Measurements from ENCODE around the gene SH3BGRL2. TPM values are rescaled to one million over a fixed set of nuclear protein-coding genes. Genes with fewer than 3 reads are reported as not detected.

SH3BGRL2 gene
- total and polyA plus RNA-seq, 7 donors, result 16.0 to 115 (median 30.6) TPM

DNA sequence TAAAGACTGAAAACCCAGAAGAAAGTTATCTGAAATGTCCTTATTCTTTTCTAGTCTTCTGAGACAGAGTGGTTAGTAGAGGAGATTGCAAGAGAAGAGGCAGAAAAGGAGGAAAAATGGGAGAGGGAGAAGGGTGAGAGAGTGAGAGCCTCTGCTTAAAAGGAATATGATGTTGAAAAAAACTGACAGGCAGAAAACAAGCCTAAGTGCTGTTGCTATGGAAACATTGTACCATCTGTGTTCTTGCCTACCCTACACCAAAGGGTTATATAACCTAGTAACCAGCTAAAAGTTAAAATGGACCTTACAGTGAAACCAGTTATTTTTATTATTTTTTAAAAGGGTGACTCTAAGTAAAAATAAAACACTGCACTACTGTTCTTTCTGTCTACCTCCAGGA is 28.3 kb upstream of the SH3BGRL2 start:
- no peak overlapping the region for H3K27ac ChIP-seq
- H3K9me3 ChIP-seq, result no peaks in the 10 kb centered on the region
- H3K36me3 ChIP-seq, result no peaks in the 10 kb centered on the region
- H3K4me1 ChIP-seq, result peaks cover 0 to 6% (median 0%) of the 10 kb centered on the region in 4 donors
- intact Hi-C loops (cut with DNase I), result no loop called here
- no peaks in the 10 kb centered on the region for H3K27me3 ChIP-seq
- DNase-seq, result no peak
- TF ChIP-seq POLR2A (IDR thresholded peaks at IDR 0.05), result no peak
- TF ChIP-seq, protein P1, sequence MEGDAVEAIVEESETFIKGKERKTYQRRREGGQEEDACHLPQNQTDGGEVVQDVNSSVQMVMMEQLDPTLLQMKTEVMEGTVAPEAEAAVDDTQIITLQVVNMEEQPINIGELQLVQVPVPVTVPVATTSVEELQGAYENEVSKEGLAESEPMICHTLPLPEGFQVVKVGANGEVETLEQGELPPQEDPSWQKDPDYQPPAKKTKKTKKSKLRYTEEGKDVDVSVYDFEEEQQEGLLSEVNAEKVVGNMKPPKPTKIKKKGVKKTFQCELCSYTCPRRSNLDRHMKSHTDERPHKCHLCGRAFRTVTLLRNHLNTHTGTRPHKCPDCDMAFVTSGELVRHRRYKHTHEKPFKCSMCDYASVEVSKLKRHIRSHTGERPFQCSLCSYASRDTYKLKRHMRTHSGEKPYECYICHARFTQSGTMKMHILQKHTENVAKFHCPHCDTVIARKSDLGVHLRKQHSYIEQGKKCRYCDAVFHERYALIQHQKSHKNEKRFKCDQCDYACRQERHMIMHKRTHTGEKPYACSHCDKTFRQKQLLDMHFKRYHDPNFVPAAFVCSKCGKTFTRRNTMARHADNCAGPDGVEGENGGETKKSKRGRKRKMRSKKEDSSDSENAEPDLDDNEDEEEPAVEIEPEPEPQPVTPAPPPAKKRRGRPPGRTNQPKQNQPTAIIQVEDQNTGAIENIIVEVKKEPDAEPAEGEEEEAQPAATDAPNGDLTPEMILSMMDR (IDR thresholded peaks at IDR 0.05), result no peak
- H3K4me3 ChIP-seq, result no peak overlapping the region

DNA sequence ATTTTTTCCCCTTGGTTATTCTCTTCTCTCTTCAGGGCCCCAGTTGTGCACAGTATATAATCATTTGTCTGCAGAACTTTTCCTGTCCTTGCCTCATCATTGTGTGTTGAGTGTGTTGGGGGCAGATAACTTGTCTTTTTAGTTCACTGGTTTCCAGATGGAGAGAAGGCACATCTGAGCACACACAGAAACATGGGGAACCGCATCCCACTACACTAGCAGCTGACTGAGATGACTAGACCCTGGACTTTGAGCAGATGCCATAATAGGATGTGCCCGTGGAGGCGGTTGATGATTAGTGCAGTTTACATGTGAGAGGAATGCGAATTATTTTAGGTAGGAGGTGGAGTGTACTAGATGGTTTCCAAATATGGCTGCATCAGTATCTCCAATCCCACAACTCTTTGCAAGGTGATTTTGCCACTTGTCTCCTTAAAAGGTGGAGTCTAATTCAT is 26.5 kb upstream of the SH3BGRL2 start:
- DNase-seq, result no peak
- no peaks in the 10 kb centered on the region for H3K27me3 ChIP-seq
- H3K36me3 ChIP-seq, result no peaks in the 10 kb centered on the region
- H3K4me1 ChIP-seq, result peaks cover 0 to 6% (median 0%) of the 10 kb centered on the region in 4 donors
- no peak for TF ChIP-seq POLR2AphosphoS5 (IDR thresholded peaks at IDR 0.05)
- TF ChIP-seq EP300 (IDR thresholded peaks at IDR 0.05), result no peak
- no peak for TF ChIP-seq POLR2A (IDR thresholded peaks at IDR 0.05)
- TF ChIP-seq, protein P1 (IDR thresholded peaks at IDR 0.05), result no peak
- 30 to 76% methylated on average over 4 of the region's 4 CpGs for WGBS, 2 donors
- intact Hi-C loops (cut with DNase I), result no loop called here
- H3K4me3 ChIP-seq, result no peak overlapping the region
- no peak overlapping the region for H3K27ac ChIP-seq
- no peaks in the 10 kb centered on the region for H3K9me3 ChIP-seq

DNA sequence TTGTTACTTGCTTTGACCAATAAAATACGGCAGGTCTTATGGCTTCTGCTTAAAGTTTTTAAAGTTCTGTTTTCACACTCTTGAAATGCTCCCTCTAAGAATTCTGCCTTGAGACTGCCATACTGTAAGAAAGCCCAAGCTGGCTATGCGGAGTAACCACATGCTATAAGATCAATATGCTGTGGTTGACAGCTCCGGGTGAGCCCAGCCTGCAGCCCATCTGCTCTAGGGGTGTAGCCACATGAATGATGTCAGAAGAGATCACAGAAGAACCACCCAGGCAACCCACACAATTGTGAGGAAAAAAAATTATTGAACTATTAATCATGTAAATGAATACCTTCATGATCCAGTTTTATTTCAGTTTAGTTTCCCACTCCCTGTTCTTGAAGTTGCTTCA is 26.1 kb upstream of the SH3BGRL2 start:
- H3K4me1 ChIP-seq, result peaks cover 0 to 6% (median 0%) of the 10 kb centered on the region in 4 donors
- H3K36me3 ChIP-seq, result no peaks in the 10 kb centered on the region
- H3K9me3 ChIP-seq, result no peaks in the 10 kb centered on the region
- intact Hi-C loops (cut with DNase I), result no loop called here
- TF ChIP-seq, protein P1 (IDR thresholded peaks at IDR 0.05), result no peak
- TF ChIP-seq EP300 (IDR thresholded peaks at IDR 0.05), result no peak
- no peak for TF ChIP-seq POLR2AphosphoS5 (IDR thresholded peaks at IDR 0.05)
- TF ChIP-seq POLR2A (IDR thresholded peaks at IDR 0.05), result no peak
- no peak overlapping the region for H3K27ac ChIP-seq
- no peak overlapping the region for H3K4me3 ChIP-seq
- DNase-seq, result no peak
- WGBS, 2 donors, result 81 to 86% methylated on average over 3 of the region's 3 CpGs
- H3K27me3 ChIP-seq, result no peaks in the 10 kb centered on the region

DNA sequence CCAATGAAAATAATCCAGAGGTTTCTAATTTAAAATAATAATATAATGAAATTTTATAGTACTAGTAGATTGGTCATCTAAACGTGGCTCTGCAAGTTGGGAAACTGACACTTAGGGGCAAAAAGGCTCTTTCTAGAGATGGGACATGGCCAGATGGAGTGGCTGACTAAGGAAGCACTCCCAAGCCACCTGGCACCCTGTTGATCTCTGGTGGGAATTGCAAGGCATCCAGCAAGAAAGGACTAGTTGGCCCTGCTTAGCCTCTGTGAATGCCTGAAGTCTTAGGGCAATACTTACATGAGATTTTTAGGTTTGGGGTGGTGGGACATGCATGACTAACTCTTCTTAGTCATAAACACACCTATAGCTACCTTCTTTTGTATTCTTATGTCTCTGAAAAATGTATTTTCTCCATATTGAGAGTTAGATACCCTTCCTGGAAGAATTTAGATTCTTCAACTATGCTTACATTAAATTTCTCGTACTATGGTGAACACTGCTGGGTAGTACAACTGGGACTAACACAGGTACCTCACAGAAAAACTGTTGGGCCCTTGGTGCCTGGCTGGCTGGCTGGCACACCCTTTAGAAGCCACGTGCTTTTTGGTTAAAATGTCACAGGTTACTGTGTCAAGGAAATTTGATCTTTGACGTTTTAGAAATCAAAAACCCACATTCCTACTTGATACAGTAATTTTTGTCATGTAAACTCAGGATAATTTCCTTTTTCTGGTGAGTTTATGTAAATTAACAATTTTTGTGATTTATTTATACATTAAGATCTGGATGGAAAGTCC is 25.0 kb upstream of the SH3BGRL2 start:
- no peaks in the 10 kb centered on the region for H3K27me3 ChIP-seq
- TF ChIP-seq, protein P1 (IDR thresholded peaks at IDR 0.05), result no peak
- TF ChIP-seq EP300 (IDR thresholded peaks at IDR 0.05), result no peak
- TF ChIP-seq POLR2AphosphoS5 (IDR thresholded peaks at IDR 0.05), result no peak
- TF ChIP-seq POLR2A (IDR thresholded peaks at IDR 0.05), result no peak
- no peaks in the 10 kb centered on the region for H3K9me3 ChIP-seq
- H3K4me1 ChIP-seq, result no peaks in the 10 kb centered on the region
- no peak overlapping the region for H3K4me3 ChIP-seq
- DNase-seq, result no peak
- no peaks in the 10 kb centered on the region for H3K36me3 ChIP-seq
- H3K27ac ChIP-seq, result no peak overlapping the region
- WGBS, 2 donors, result 51 to 71% methylated on average over 4 of the region's 4 CpGs
- intact Hi-C loops (cut with DNase I), result no loop called here

DNA sequence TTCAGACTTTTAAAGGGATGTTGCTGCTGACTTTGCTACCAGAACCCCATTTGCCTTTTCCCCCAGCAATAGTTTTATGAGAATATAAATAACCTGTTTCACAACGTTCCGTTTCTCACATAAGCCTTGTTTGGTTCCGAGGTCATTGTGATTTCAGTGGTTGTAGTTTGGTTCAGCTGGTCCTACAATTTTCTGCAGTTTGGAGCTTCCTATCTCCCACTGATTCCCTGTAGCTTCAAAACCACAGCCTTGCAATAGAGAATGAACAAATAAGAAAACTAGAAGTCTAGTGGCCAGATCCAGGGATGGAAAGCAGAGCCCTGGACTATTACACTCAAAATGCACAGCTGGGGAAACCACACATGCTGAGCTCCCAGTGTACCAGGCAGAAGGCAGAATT is 24.1 kb upstream of the SH3BGRL2 start:
- no peaks in the 10 kb centered on the region for H3K27me3 ChIP-seq
- no peak for TF ChIP-seq EP300 (IDR thresholded peaks at IDR 0.05)
- TF ChIP-seq POLR2AphosphoS5 (IDR thresholded peaks at IDR 0.05), result no peak
- TF ChIP-seq POLR2A (IDR thresholded peaks at IDR 0.05), result no peak
- TF ChIP-seq, protein P1 (IDR thresholded peaks at IDR 0.05), result no peak
- intact Hi-C loops (cut with DNase I), result no loop called here
- H3K9me3 ChIP-seq, result no peaks in the 10 kb centered on the region
- DNase-seq, result no peak
- H3K4me1 ChIP-seq, result no peaks in the 10 kb centered on the region
- H3K4me3 ChIP-seq, result no peak overlapping the region
- no peak overlapping the region for H3K27ac ChIP-seq
- no peaks in the 10 kb centered on the region for H3K36me3 ChIP-seq
- 28 to 74% methylated on average over 3 of the region's 3 CpGs for WGBS, 2 donors

All from sigmoid colon (tissue), 7 donors.